ENCODE results near the gene SNX11. TPM values are rescaled to one million over a fixed set of nuclear protein-coding genes. Genes with fewer than 3 reads are reported as not detected.

Gene SNX11
- total RNA-seq, 2 donors from 2014 or later: 18.8 to 22.3 TPM

- intact Hi-C loops (cut with DNase I): loop anchor here (5.0 to 10.0 kb wide), 3 partner anchors 99 to 454 kb away; no protein-coding TSS in a partner anchor
Measured at GRCh38 chr17:48125829-48126531, 18.4 kb downstream of the SNX11 start.

GRCh38 chr17:48126532-48126850 is 18.9 kb downstream of the SNX11 start:
- DNase-seq (ENCODE audit: low spot score): peak; percentile 20
- intact Hi-C loops (cut with DNase I): loop anchor here (5.0 to 10.0 kb wide), 3 partner anchors 99 to 454 kb away; no protein-coding TSS in a partner anchor

More at GRCh38 chr17:48125829-48126531, 18.4 kb downstream of the SNX11 start:
- peak; percentile 16 for DNase-seq (ENCODE audit: low spot score)

GRCh38 chr17:48127371-48128051 is 19.9 kb downstream of the SNX11 start:
- intact Hi-C loops (cut with DNase I): loop anchor here (5.0 to 10.0 kb wide), 3 partner anchors 100 to 455 kb away; no protein-coding TSS in a partner anchor
- DNase-seq (ENCODE audit: low spot score): peak; percentile 42

- intact Hi-C loops (cut with DNase I): loop anchor here (5.0 to 10.0 kb wide), 3 partner anchors 101 to 456 kb away; no protein-coding TSS in a partner anchor
- DNase-seq (ENCODE audit: low spot score): no peak
Measured at GRCh38 chr17:48128400-48128799, 20.8 kb downstream of the SNX11 start.

- DNase-seq (ENCODE audit: low spot score): no peak
- intact Hi-C loops (cut with DNase I): loop anchor here (5.0 to 10.0 kb wide), 4 partner anchors 55 to 458 kb away; no protein-coding TSS in a partner anchor
Measured at GRCh38 chr17:48129981-48130380, 22.4 kb downstream of the SNX11 start.

GRCh38 chr17:48131216-48131824 is 23.8 kb downstream of the SNX11 start:
- intact Hi-C loops (cut with DNase I): loop anchor here in 1 of 2 donors (10.0 kb wide), 1 partner anchor 57 kb away; no protein-coding TSS in a partner anchor
- no peak for DNase-seq (ENCODE audit: low spot score)

- intact Hi-C loops (cut with DNase I): loop anchor here in 1 of 2 donors (10.0 kb wide), 1 partner anchor 58 kb away; no protein-coding TSS in a partner anchor
- DNase-seq (ENCODE audit: low spot score): no peak
Measured at GRCh38 chr17:48132385-48132784, 24.8 kb downstream of the SNX11 start.

- intact Hi-C loops (cut with DNase I): loop anchor here in 1 of 2 donors (10.0 kb wide), 1 partner anchor 60 kb away; no protein-coding TSS in a partner anchor
- DNase-seq (ENCODE audit: low spot score): peak; percentile 51
Measured at GRCh38 chr17:48134912-48135480, 27.4 kb downstream of the SNX11 start.

- DNase-seq (ENCODE audit: low spot score): no peak
- intact Hi-C loops (cut with DNase I): loop anchor here in 1 of 2 donors (10.0 kb wide), 1 partner anchor 63 kb away; no protein-coding TSS in a partner anchor
Measured at GRCh38 chr17:48137656-48138055, 30.1 kb downstream of the SNX11 start.

- intact Hi-C loops (cut with DNase I): loop anchor here in 1 of 2 donors (10.0 kb wide), 1 partner anchor 65 kb away; no protein-coding TSS in a partner anchor
- peak; percentile 13 for DNase-seq (ENCODE audit: low spot score)
Measured at GRCh38 chr17:48139944-48140343, 32.4 kb downstream of the SNX11 start.

GRCh38 chr17:48143629-48144028 is 36.1 kb downstream of the SNX11 start:
- intact Hi-C loops (cut with DNase I): no loop called here
- no peak for DNase-seq (ENCODE audit: low spot score)

GRCh38 chr17:48144231-48144630 is 36.7 kb downstream of the SNX11 start:
- intact Hi-C loops (cut with DNase I): no loop called here
- DNase-seq (ENCODE audit: low spot score): no peak

- no peak for DNase-seq (ENCODE audit: low spot score)
- intact Hi-C loops (cut with DNase I): no loop called here
Measured at GRCh38 chr17:48144976-48145798, 37.6 kb downstream of the SNX11 start.

- DNase-seq (ENCODE audit: low spot score): no peak
- intact Hi-C loops (cut with DNase I): no loop called here
Measured at GRCh38 chr17:48148029-48148770, 40.6 kb downstream of the SNX11 start.

- DNase-seq (ENCODE audit: low spot score): no peak
Measured at GRCh38 chr17:48148854-48149786, 41.6 kb downstream of the SNX11 start.

GRCh38 chr17:48149787-48150463 is 42.4 kb downstream of the SNX11 start:
- intact Hi-C loops (cut with DNase I): no loop called here
- no peak for DNase-seq (ENCODE audit: low spot score)

More at GRCh38 chr17:48148854-48149786, 41.6 kb downstream of the SNX11 start:
- intact Hi-C loops (cut with DNase I): no loop called here
